Pulmonary artery endothelial cell (primary cell): ENCODE measurements around the gene VGF. TPM values are rescaled to one million over a fixed set of nuclear protein-coding genes. Genes with fewer than 3 reads are reported as not detected.
"Not testable (repeated sequence)": the region's sequence is repeated elsewhere in the genome, so short reads cannot be mapped to it uniquely, and the experiment has no call there.

Experiments used
- DNase-seq: peaks from one replicate; pipeline ENCODE4 v3.0.0-alpha.2; 2011; ENCODE audit warnings: low read depth, low spot score
- total RNA-seq: library from RNA; depleted of rRNA; stranded (reverse); fragments of >200 nt; gene quantifications from 2 replicates; pipeline ENCODE4 v1.2.3, GENCODE V29; 2014

VGF gene
- total RNA-seq, 1 donor from 2014 or later: 0.07 TPM

- DNase-seq: no peak
Observed at GRCh38 chr7:101118856-101119255, 46.5 kb downstream of the VGF start.

- DNase-seq: no peak
Observed at GRCh38 chr7:101116898-101117297, 48.5 kb downstream of the VGF start.

DNA sequence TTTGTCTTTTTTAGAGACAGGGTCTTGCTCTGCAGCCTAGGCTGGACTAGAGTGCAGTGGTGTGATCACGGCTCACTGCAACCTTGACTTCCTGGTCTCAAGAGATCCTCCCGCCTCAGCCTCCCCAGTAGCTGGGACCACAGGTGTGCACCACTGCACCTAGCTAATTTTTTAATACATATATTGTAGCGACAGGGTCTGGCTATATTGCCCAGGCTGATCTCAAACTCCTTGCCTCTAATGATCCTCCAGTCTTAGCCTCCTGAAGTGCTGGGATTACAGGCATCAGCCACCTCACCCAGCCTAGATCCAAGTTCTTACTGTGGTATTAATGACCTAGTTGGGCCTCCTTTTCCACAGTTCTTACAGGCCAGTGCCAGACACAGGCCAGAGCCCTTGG lies 50.2 kb downstream of the VGF start:
- DNase-seq: no peak

DNA sequence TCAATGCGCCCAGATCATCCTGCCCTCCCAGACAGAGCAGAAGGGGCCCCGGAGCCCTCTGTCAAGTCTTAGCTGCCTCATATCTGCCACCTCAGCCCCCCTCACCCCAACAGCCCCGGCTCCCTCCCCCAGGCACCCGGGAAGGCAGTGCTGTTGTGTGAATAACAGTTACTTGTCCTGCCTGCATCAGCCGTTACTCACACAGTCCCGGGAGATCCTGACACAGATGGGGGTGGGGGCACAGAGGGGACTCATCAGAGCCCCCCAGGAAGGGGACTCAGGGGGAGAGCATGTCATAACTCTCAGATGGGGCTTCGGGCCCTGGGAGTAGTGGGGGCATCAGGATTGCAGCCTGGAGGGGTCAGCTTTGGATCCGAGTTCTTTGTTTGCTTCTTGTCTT lies 50.9 kb downstream of the VGF start:
- DNase-seq: no peak

DNA sequence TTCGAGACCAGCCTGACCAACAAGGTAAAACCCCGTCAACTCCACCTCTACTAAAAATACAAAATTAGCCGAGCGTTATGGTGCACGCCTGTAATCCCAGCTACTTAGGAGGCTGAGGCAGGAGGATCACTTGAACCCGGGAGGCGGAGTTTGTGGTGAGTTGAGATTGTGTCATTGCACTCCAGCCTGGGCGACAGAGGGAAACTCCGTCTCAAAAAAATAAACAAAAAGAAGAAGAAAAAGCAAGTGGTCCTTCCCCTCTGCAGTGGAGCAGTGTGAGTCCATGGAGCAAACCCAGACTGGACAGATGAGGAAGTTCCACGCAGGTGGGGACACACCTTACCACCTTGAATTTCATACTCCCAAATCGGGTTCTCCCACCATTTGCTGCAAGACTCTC lies 51.5 kb downstream of the VGF start:
- DNase-seq: no peak

DNA sequence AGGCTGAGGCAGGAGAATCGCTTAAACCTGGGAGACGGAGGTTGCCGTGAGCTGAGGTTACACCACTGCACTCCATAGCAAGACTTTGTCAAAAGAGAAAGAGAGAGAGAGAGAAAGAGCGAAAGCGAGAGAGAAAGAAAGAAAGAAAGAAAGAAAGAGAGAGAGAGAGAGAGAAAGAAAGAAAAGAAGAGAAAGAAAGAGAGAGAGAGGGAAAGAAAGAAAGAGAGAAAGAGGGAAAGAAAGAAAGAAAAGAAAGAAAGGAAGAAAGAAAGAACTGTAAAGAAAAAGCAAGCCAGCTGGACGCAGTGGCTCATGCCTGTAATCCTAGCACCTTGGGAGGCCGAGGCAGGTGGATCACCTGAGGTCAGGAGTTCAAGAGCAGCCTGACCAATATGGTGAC lies 52.2 kb downstream of the VGF start:
- DNase-seq: not testable (repeated sequence)

Other genes starting within 250 kb of the VGF start
- not detected in 2 replicates for gene MUC3A, start 216.0 kb downstream of the VGF start, total RNA-seq
- gene MUC12, start 196.0 kb downstream of the VGF start, total RNA-seq: under 0.01 TPM in 1 of 2 replicates, not detected in the other
- not detected in 2 replicates for gene MUC17, start 145.5 kb downstream of the VGF start, total RNA-seq
- 14.0 and 28.8 TPM in 2 replicates for gene TRIM56, start 80.1 kb downstream of the VGF start, total RNA-seq
- gene SERPINE1, start 38.5 kb downstream of the VGF start, total RNA-seq: 2,165 and 2,466 TPM in 2 replicates
- 161 and 225 TPM in 2 replicates for gene AP1S1, start 11.1 kb downstream of the VGF start, total RNA-seq
- gene NAT16, start 14.7 kb upstream of the VGF start, total RNA-seq: not detected in 2 replicates
- not detected in 2 replicates for gene MOGAT3, start 35.5 kb upstream of the VGF start, total RNA-seq
- 65.4 and 80.8 TPM in 2 replicates for gene PLOD3, start 52.0 kb upstream of the VGF start, total RNA-seq
- gene ZNHIT1, start 52.6 kb upstream of the VGF start, total RNA-seq: 84.0 and 118 TPM in 2 replicates
- 2.0 and 3.6 TPM in 2 replicates for gene CLDN15, start 72.2 kb upstream of the VGF start, total RNA-seq
- gene FIS1, start 79.5 kb upstream of the VGF start, total RNA-seq: 132 and 233 TPM in 2 replicates
- 21.9 and 24.2 TPM in 2 replicates for gene IFT22, start 156.2 kb upstream of the VGF start, total RNA-seq
- gene COL26A1, start 197.3 kb upstream of the VGF start, total RNA-seq: not detected in 2 replicates